GM06990 (cell line): ENCODE results near the gene CDC34.

ENCODE experiments used
- DNase-seq: peaks from one replicate; pipeline ENCODE4 v3.0.0-alpha.2; 2011; ENCODE audit not compliant: insufficient read length; ENCODE audit errors: extremely low read depth
- H3K27me3 ChIP-seq: replicated peaks from 2 replicates; pipeline ENCODE4 v1.6.0; 2011; ENCODE audit warnings: low read length; ENCODE audit not compliant: control insufficient read depth, insufficient read depth
- H3K36me3 ChIP-seq: 2 replicates; pipeline ENCODE4 v1.5.1; 2011; ENCODE audit warnings: low read length; ENCODE audit not compliant: control insufficient read depth, insufficient read depth
- H3K4me3 ChIP-seq: replicated peaks from 2 replicates; pipeline ENCODE4 v1.5.1; 2011; ENCODE audit warnings: low read depth, mild to moderate bottlenecking, control low read depth, low read length
- TF ChIP-seq, protein P1 (sequence below): IDR thresholded peaks from 2 replicates; pipeline ENCODE4 v1.5.1; 2011; ENCODE audit warnings: low read length, control low read depth, mild to moderate bottlenecking, inconsistent platforms; ENCODE audit not compliant: insufficient read depth, poor library complexity, severe bottlenecking

CDC34 gene

DNA sequence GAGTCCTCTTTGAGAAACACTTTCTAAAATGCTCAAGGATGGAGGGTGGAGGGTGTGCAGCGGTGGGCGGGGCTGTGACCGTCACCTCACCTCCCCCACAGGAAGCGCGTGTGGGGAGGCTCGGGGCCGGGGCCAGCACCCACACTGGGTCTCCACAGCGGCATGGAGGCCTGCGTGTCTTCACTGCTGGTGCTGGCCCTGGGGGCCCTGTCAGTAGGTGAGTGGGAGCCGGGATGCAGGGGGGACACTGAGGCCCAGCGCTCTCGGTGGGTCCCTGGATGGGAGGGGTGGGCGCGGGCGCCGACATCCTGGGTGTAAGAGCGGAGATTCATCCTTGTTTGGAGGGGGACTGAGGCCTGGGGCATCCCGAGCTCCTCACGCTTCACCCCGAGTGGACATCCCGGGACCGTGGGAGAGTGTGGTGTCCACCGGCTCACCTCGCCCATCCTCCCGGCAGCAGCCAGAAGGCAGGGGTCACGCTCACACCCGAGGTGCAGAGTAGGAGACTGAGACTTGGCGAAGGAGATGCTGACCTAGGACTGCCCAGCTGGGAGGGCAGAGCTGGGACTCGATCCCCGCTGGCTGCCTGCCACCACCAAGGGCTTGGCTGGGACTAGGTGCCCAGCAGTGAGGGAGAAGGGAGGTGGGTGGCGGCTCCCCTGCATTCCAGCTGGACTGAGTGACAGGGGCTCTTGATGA, 12.5 kb downstream of the CDC34 start, which contains the start of gene GZMM:
TSS of gene GZMM (plus strand) at position 144 of the 699 bp plus-strand sequence. CDS start at position 163, 19 bp downstream.
- TF ChIP-seq, protein P1, sequence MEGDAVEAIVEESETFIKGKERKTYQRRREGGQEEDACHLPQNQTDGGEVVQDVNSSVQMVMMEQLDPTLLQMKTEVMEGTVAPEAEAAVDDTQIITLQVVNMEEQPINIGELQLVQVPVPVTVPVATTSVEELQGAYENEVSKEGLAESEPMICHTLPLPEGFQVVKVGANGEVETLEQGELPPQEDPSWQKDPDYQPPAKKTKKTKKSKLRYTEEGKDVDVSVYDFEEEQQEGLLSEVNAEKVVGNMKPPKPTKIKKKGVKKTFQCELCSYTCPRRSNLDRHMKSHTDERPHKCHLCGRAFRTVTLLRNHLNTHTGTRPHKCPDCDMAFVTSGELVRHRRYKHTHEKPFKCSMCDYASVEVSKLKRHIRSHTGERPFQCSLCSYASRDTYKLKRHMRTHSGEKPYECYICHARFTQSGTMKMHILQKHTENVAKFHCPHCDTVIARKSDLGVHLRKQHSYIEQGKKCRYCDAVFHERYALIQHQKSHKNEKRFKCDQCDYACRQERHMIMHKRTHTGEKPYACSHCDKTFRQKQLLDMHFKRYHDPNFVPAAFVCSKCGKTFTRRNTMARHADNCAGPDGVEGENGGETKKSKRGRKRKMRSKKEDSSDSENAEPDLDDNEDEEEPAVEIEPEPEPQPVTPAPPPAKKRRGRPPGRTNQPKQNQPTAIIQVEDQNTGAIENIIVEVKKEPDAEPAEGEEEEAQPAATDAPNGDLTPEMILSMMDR = no peak
- Histone ChIP-seq H3K4me3 (no peak within 1 kb of the TSS), H3K36me3 (peaks cover 6% of the 10 kb centered on the region; the same call in 1 of the 2 replicates), H3K27me3 (no peaks in the 10 kb centered on the region)
- DNase-seq = no peak

DNA sequence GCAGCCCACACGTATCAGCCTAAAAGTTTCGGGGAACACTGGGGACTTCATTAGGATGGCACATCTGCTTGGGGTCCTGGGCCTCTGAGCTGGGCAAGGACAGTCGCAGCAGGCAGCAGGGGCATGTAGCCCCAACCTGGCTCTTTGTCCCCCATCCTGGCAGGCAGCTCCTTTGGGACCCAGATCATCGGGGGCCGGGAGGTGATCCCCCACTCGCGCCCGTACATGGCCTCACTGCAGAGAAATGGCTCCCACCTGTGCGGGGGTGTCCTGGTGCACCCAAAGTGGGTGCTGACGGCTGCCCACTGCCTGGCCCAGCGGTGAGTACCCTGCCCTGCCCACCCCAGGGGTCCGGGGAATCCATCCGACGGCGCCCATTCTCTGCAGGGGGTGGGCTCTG, 15.6 kb downstream of the CDC34 start:
- H3K4me3 ChIP-seq = no peak overlapping the region
- no peak for DNase-seq
- TF ChIP-seq, protein P1 = no peak
- H3K36me3 ChIP-seq = peaks cover 2% of the 10 kb centered on the region; the same call in 1 of the 2 replicates
- H3K27me3 ChIP-seq = no peaks in the 10 kb centered on the region

DNA sequence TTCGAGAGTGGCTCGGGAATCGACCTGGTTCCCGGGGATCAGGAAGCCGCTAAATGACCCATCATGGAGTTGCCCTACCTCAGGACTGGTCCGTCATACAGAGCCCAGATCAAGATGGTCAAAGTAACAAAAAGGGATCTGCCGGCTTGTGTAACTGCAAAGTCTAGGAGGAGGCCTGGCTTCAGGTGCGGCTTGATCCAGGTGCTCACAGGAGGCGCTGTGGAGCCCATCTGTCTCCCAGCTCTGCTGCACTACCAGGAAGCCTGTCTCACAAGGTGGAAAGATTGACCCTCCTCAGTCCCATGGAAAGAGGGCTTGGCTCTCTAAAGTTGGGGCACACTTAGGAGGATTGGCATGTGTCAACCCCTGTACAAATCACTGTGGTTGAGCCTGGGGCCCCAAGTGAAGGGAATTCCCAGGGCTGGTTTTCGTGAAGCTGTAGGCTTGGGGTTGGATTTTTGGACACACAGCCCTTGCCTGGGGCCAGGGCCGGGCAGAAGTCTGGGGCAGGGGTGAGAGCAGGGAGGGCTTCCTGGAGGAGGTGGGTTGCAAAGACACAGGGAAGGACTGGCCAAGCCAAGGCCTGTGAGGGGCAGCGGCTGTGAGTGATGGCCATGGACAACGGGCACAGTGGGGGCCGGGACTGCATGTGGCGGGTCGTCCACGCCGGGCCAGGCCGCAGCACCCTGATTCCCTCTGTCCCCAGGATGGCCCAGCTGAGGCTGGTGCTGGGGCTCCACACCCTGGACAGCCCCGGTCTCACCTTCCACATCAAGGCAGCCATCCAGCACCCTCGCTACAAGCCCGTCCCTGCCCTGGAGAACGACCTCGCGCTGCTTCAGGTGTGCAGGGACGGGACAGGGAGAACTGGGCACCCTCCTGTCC, 16.5 kb downstream of the CDC34 start:
- DNase-seq = no peak
- TF ChIP-seq, protein P1 = no peak
- Histone ChIP-seq H3K27me3 (no peaks in the 10 kb centered on the region), H3K36me3 (no peaks in the 10 kb centered on the region; the same call in 1 of the 2 replicates), H3K4me3 (no peak overlapping the region)

DNA sequence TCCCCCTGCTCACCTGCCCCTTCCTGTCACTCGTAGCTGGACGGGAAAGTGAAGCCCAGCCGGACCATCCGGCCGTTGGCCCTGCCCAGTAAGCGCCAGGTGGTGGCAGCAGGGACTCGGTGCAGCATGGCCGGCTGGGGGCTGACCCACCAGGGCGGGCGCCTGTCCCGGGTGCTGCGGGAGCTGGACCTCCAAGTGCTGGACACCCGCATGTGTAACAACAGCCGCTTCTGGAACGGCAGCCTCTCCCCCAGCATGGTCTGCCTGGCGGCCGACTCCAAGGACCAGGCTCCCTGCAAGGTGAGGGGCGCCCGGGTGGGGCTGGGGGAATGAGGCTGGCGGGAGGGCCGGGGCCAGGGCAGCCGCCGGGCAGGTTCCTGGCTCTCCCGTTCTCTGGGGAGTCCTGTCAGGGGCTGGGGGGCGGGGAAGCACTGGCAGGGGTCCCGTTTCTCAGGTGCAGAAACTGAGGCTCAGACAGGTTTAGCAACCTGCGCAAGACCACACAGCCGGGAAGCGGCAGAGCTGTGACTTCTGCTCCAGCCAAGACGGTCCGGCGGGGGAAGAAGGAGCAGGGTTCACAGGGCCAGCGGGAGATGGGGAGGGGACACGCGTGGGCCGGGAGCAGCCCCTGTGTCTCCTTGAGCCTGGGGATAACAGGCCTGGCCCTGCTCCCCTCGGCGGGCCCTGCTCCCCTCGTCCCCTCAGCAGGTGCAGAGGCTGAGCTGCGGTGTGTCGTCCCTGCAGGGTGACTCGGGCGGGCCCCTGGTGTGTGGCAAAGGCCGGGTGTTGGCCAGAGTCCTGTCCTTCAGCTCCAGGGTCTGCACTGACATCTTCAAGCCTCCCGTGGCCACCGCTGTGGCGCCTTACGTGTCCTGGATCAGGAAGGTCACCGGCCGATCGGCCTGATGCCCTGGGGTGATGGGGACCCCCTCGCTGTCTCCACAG, 17.6 kb downstream of the CDC34 start:
- TF ChIP-seq, protein P1 = no peak
- no peak for DNase-seq
- Histone ChIP-seq H3K4me3 (no peak overlapping the region), H3K36me3 (no peaks in the 10 kb centered on the region), H3K27me3 (no peaks in the 10 kb centered on the region)

DNA sequence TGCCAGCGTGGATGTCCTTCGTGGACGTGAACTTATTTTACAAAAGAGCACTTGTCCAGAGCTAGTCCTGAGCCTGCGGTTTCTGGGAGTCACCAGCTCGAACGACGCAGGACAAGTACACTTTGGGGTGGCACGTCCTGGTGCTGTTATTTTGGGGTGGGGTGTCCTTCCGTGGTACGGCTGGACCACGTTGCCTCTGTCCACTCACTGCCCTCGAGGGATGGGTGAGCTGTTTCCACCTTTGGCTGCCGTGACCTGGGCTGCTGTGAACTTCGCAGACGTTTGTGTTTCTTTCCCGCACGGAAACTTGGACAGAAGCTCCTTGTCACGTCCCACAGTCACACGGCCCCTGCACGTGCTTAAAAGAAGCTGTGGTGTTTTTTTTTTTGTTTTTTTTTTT, 23.3 kb downstream of the CDC34 start:
- TF ChIP-seq, protein P1 = no peak
- Histone ChIP-seq H3K4me3 (no peak overlapping the region), H3K27me3 (no peaks in the 10 kb centered on the region), H3K36me3 (no peaks in the 10 kb centered on the region)
- no peak for DNase-seq
